GM19372 (cell line): ENCODE data around the gene RBMS2.
"Not testable (repeated sequence)": the region's sequence is repeated elsewhere in the genome, so short reads cannot be mapped to it uniquely, and the experiment has no call there.

Experiments
- ATAC-seq: cut with Tn5 transposase; IDR thresholded peaks from one replicate; pipeline ENCODE4 v1.9.1; 2021; ENCODE audit warnings: mild to moderate bottlenecking, low read depth, moderate library complexity; ENCODE audit not compliant: unreplicated experiment

The RBMS2 gene

GRCh38 chr12:56514014-56514318 lies 7.7 kb upstream of the RBMS2 start:
- not testable (repeated sequence) for ATAC-seq

GRCh38 chr12:56517854-56518253 lies 3.8 kb upstream of the RBMS2 start:
- no peak for ATAC-seq

GRCh38 chr12:56518570-56518969 lies 3.0 kb upstream of the RBMS2 start:
- ATAC-seq, result no peak

- no peak for ATAC-seq
Observed at GRCh38 chr12:56520048-56520447, 1.6 kb upstream of the RBMS2 start.

GRCh38 chr12:56520506-56520905 lies 1.1 kb upstream of the RBMS2 start:
- no peak for ATAC-seq

- no peak for ATAC-seq
Observed at GRCh38 chr12:56521209-56521589, 421 bp upstream of the RBMS2 start.

GRCh38 chr12:56522411-56523193 lies 982 bp downstream of the RBMS2 start:
- no peak for ATAC-seq

GRCh38 chr12:56528846-56529245 lies 7.2 kb downstream of the RBMS2 start:
- ATAC-seq, result no peak

GRCh38 chr12:56529656-56530055 lies 8.0 kb downstream of the RBMS2 start:
- ATAC-seq, result no peak

GRCh38 chr12:56530390-56531055 lies 8.9 kb downstream of the RBMS2 start:
- ATAC-seq, result no peak

- ATAC-seq, result no peak
Observed at GRCh38 chr12:56537546-56537945, 15.9 kb downstream of the RBMS2 start.

- ATAC-seq, result no peak
Observed at GRCh38 chr12:56541631-56542030, 20.0 kb downstream of the RBMS2 start.

- ATAC-seq, result no peak
Observed at GRCh38 chr12:56542164-56542563, 20.5 kb downstream of the RBMS2 start.

GRCh38 chr12:56545023-56545604 lies 23.5 kb downstream of the RBMS2 start:
- no peak for ATAC-seq

GRCh38 chr12:56546680-56547079 lies 25.1 kb downstream of the RBMS2 start:
- ATAC-seq, result no peak

- ATAC-seq, result no peak
Observed at GRCh38 chr12:56551070-56551469, 29.4 kb downstream of the RBMS2 start.

- peak; percentile 64 for ATAC-seq
Observed at GRCh38 chr12:56565510-56566101, 44.0 kb downstream of the RBMS2 start.

- no peak for ATAC-seq
Observed at GRCh38 chr12:56568146-56568545, 46.5 kb downstream of the RBMS2 start.

GRCh38 chr12:56571121-56571520 lies 49.5 kb downstream of the RBMS2 start:
- no peak for ATAC-seq

- no peak for ATAC-seq
Observed at GRCh38 chr12:56572288-56572687, 50.7 kb downstream of the RBMS2 start.

- no peak for ATAC-seq
Observed at GRCh38 chr12:56574210-56574609, 52.6 kb downstream of the RBMS2 start.

- ATAC-seq, result not testable (repeated sequence)
Observed at GRCh38 chr12:56577248-56577647, 55.6 kb downstream of the RBMS2 start.
